HepG2 (cell line): Measurements from ENCODE around the gene COL18A1. TPM values are rescaled to one million over a fixed set of nuclear protein-coding genes. Genes with fewer than 3 reads are reported as not detected.

Experiments
- AGO2 ChIP-seq: fragments of 200-400 bp; formaldehyde crosslinking; optimal IDR thresholded peaks from 2 replicates; pipeline ENCODE3; 2017; ENCODE audit warnings: mild to moderate bottlenecking, low read depth, low read length, moderate library complexity
- CBX5 ChIP-seq: sonication (generic); formaldehyde crosslinking; IDR thresholded peaks from 2 replicates; pipeline ENCODE4 v1.4.0; 2020; ENCODE audit warnings: missing genetic modification reagents, borderline replicate concordance
- DDIT3 ChIP-seq: sonication (generic); formaldehyde crosslinking; IDR thresholded peaks from 2 replicates; pipeline ENCODE4 v1.4.0; 2020; ENCODE audit warnings: mild to moderate bottlenecking, missing genetic modification reagents
- E2F2 ChIP-seq: sonication (generic); formaldehyde crosslinking; IDR thresholded peaks from 2 replicates; pipeline ENCODE4 v1.4.0; 2020; ENCODE audit warnings: missing genetic modification reagents, borderline replicate concordance
- HCFC1 ChIP-seq: fragments of 150-350 bp; IDR thresholded peaks from 2 replicates; pipeline ENCODE4 v1.6.1; 2014; ENCODE audit warnings: low read depth, low read length
- HDAC6 ChIP-seq: fragments of 200-600 bp; sonication (generic); IDR thresholded peaks from 2 replicates; pipeline ENCODE4 v1.7.0; 2017; ENCODE audit warnings: mild to moderate bottlenecking, antibody characterized with exemption, low read length, low read depth
- MAX ChIP-seq: IDR thresholded peaks from 2 replicates; pipeline ENCODE4 v1.6.1; 2012; ENCODE audit warnings: inconsistent platforms
- MED13 ChIP-seq: sonication (generic); formaldehyde crosslinking; IDR thresholded peaks from 2 replicates; pipeline ENCODE4 v1.5.0; 2020; ENCODE audit warnings: missing genetic modification reagents
- PATZ1 ChIP-seq: sonication (generic); formaldehyde crosslinking; IDR thresholded peaks from 2 replicates; pipeline ENCODE4 v1.4.0; 2020; ENCODE audit warnings: missing genetic modification reagents
- TERF1 ChIP-seq: sonication (generic); formaldehyde crosslinking; IDR thresholded peaks from 2 replicates; pipeline ENCODE4 v1.8.0; 2022; ENCODE audit warnings: mild to moderate bottlenecking, missing genetic modification reagents, moderate library complexity
- YY1 ChIP-seq: IDR thresholded peaks from 2 replicates; pipeline ENCODE4 v1.6.1; 2011; ENCODE audit warnings: low read length, low read depth, moderate library complexity, mild to moderate bottlenecking; ENCODE audit not compliant: insufficient read depth, insufficient replicate concordance
- ZMYM2 ChIP-seq: sonication (generic); formaldehyde crosslinking; IDR thresholded peaks from 2 replicates; pipeline ENCODE4 v1.8.0; 2022; ENCODE audit warnings: mild to moderate bottlenecking, missing genetic modification reagents
- ZNF121 ChIP-seq: sonication (generic); formaldehyde crosslinking; IDR thresholded peaks from 2 replicates; pipeline ENCODE4 v1.5.0; 2020; ENCODE audit warnings: mild to moderate bottlenecking, missing genetic modification reagents
- ZNF20 ChIP-seq: sonication (generic); formaldehyde crosslinking; IDR thresholded peaks from 2 replicates; pipeline ENCODE4 v1.4.0; 2020; ENCODE audit warnings: mild to moderate bottlenecking, moderate library complexity, missing genetic modification reagents
- ZNF225 ChIP-seq: sonication (generic); formaldehyde crosslinking; IDR thresholded peaks from 2 replicates; pipeline ENCODE4 v1.4.0; 2020; ENCODE audit warnings: mild to moderate bottlenecking, missing genetic modification reagents
- ZNF343 ChIP-seq: sonication (generic); formaldehyde crosslinking; IDR thresholded peaks from 2 replicates; pipeline ENCODE4 v1.4.0; 2020; ENCODE audit warnings: mild to moderate bottlenecking, missing genetic modification reagents
- ZNF574 ChIP-seq: sonication (generic); formaldehyde crosslinking; IDR thresholded peaks from 2 replicates; pipeline ENCODE4 v1.4.0; 2020; ENCODE audit warnings: missing genetic modification reagents
- ZNF619 ChIP-seq: sonication (generic); formaldehyde crosslinking; IDR thresholded peaks from 2 replicates; pipeline ENCODE4 v1.4.0; 2020; ENCODE audit warnings: mild to moderate bottlenecking, missing genetic modification reagents
- ZNF660 ChIP-seq: sonication (generic); formaldehyde crosslinking; IDR thresholded peaks from 2 replicates; pipeline ENCODE4 v1.5.1; 2020; ENCODE audit warnings: mild to moderate bottlenecking, low read depth, missing genetic modification reagents, borderline replicate concordance
- ZNF746 ChIP-seq: sonication (generic); formaldehyde crosslinking; IDR thresholded peaks from 2 replicates; pipeline ENCODE4 v1.8.0; 2022; ENCODE audit warnings: mild to moderate bottlenecking, missing genetic modification reagents
- polyA plus RNA-seq, 8 experiments: library from polyadenylated mRNA; depleted of rRNA in 3 of 8; stranded (reverse) in 7 of 8; unstranded in 1 of 8; fragments of >200 nt; fragmentation: Illumina TruSeq in 4 of 8; extraction: Trizol in 4 of 8; gene quantifications; 2 replicates each; pipeline versions ENCODE4 v1.2.1 to v1.2.3, GENCODE V29; 2011 to 2016; ENCODE audit warnings: low read depth in 4 of 8, missing spikeins in 1 of 8, mixed read lengths in 1 of 8; ENCODE audit not compliant: insufficient read depth in 1 of 8
- total RNA-seq, 5 experiments: library from RNA; depleted of rRNA; stranded (reverse); fragments of >200 nt; fragmentation: Illumina TruSeq; extraction: Trizol; gene quantifications; 2 replicates each; pipeline ENCODE4 v1.2.3, GENCODE V29; 2016; ENCODE audit warnings: low read depth in 1 of 5

The COL18A1 gene
- total and polyA plus RNA-seq, 2 of the 13 experiments (the other 11 are each of a cell fraction or from before 2014, with no cell fraction given) = 79.0 to 102 TPM

- TF ChIP-seq ZNF574 (CRISPR knock-in tag) (0 out of 2 replicates have a peak, but pooled peaks have one; percentile 26), MAX (no peak), CBX5 (CRISPR knock-in tag) (no peak), PATZ1 (CRISPR knock-in tag) (0 out of 2 replicates have a peak, but pooled peaks have one; percentile 25), ZMYM2 (CRISPR knock-in tag) (no peak), E2F2 (CRISPR knock-in tag) (no peak), ZNF225 (CRISPR knock-in tag) (no peak), ZNF343 (CRISPR knock-in tag) (0 out of 2 replicates have a peak, but pooled peaks have one; percentile 62), ZNF660 (CRISPR knock-in tag) (no peak), HCFC1 (no peak), ZNF20 (CRISPR knock-in tag) (no peak), DDIT3 (CRISPR knock-in tag) (no peak), MED13 (CRISPR knock-in tag) (no peak), YY1 (no peak), ZNF619 (CRISPR knock-in tag) (no peak), AGO2 (peak; percentile 6), ZNF121 (CRISPR knock-in tag) (no peak), HDAC6 (no peak), ZNF746 (no peak), TERF1 (no peak)
Measured at GRCh38 chr21:45459171-45460010, 54.4 kb downstream of the COL18A1 start (continued).
